ENCODE measurements around the gene ESPNL.

ESPNL gene

GRCh38 chr2:238116298-238117198 is 16.4 kb downstream of the ESPNL start:
- DNase-seq, result no peak

DNA sequence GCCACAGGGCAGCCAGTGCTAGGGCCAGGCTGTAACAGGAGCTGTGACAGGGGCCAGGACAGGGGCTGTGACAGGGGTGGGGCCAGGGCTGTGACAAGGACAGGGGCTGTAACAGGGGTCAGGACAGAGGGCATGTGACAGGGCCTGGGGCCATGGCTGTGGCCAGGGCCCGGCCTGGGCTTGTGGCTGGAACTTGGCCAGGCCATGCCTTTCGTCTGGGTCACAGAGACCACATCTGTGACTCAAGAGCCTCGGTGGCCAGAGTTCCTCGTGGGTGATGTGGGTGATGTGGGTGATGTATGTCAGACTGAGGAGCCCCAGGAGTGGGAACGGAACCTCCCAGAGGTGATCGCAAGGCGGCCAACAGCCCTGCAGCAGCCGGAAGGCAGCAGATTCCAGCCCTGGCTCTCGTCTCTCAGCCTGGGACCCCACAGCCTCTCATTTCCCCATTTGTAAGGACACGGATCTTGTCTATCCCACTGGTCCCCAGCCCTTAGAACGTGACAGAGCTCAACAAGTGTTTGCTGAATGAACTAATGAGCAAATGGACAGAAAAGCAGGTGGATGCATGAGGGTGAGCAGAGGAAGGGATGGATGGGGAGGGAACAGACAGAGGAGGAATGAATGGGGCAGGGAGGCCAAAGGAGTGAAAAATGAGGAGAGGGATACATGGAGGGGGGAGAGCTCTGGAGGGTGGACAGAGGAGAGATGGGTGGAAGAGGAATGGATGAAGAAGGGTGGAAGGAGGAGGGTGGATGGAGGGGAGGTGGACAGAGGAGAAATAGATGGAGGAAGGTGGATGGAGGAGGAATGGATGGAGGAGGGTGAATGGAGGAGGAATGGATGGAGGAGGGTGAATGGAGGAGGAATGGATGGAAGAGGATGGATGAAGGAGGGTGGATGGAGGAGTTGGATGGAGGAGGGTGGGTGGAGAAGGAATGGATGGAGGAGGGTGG is 17.3 kb downstream of the ESPNL start:
- no peak for DNase-seq

DNA sequence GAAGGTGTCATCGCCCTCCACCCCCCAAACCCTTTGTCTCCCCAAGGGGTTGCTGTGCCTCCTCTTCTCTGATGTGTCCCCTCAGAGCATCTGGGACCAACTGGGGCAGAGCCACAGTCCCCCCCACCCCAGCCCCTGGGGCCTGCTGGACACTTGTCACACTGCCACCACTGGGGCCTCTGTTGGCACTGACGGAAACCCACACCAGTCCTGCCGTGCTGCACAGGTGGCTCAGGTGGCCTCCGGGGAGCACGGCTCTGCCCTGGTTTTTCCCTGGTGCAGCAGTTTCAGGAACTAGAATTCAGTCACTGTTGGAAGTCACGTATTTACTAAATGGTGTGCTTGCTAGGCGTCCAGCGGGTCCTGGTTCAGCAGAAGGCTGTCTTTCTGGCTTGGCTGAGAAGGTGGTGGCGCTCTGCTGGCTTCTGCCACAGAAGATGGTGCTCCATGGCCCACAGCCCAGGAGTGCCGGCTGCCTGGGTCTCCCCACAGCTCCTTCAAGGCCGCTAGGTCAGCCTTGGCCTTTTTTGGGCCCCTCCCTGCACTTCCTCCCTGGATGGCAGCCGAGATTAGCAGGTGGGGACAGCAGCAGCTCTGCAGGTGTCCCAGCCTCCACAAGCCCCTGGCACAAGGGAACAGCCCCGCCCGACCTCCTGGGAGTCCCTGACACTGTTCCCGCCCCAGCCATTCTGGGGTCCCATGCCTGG is 19.8 kb downstream of the ESPNL start:
- no peak for DNase-seq

DNA sequence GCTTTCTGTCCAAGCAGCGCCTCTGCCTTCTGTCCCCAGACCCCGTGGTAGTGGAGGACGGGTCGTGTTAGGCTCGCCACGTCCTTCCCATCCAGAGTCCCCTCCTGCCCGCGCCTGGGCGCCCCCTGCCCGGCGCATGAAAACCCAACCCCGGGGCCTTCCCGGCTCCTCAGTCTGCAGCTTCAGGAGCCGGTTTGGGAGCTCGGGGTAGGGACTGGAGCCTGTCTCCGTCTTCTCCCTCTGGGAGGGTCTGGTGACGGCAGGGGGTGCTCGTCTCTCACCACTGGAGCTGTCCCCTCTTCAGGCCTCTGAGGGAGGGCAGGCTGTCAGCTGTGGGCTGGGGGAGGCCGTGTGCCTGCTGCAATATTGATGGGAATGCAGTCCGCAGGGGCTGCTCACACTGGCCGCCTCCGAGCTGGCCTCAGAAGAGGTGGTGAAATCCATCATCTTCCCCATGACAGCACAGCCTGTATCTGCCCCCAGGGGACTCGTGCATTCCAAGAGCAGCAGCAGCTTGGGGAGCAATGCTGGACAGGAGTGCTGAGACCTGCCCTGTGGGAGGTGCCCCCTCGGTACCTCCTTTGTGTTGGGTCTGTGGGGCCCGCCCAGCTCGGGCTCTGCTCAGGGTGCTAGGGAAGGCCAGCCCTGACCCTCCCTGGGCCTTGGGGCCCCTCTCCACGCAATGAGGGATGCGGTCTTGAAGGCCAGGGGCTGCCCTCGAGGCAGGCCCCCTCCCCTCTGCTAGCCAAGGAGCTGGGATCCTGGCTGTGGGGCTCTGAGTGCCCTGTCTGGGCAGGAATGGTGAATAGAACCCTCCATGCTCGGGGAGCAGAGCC is 20.5 kb downstream of the ESPNL start:
- DNase-seq, result no peak

DNA sequence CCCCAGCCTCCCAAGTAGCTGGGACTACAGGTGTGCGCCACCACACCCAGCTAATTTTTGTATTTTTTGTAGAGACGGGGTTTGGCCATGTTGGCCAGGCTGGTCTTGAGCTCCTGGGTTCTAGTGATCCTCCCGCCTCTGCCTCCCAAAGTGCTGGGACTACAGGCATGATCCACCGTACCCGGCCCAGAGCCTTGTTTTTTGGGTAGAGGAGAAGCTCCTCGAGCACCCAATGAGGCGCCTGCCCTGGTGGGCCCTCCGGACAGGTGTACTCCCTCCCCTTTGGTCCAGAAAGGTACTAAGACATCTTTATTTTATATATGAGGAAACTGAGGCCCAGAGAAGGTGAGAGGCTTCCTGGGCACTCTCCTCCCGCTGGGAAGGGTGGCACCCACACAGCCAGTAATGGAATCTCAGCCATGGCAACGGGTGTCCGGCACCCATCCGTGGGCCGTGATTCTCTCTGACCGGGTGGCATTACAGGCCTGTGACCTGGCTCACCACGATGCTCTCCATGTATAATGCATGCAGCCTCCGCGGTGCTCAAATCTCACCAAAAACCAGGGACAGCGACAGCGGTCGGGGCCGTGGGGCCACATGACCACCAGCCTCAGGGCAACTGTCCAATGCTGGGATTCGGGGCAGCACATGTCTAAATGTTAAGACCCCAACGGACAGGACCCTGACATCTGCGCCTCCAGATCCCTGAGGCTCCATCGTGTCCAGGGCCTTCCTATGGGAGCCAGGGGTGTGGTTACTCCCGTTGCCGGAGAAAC is 21.6 kb downstream of the ESPNL start:
- DNase-seq, result no peak

DNA sequence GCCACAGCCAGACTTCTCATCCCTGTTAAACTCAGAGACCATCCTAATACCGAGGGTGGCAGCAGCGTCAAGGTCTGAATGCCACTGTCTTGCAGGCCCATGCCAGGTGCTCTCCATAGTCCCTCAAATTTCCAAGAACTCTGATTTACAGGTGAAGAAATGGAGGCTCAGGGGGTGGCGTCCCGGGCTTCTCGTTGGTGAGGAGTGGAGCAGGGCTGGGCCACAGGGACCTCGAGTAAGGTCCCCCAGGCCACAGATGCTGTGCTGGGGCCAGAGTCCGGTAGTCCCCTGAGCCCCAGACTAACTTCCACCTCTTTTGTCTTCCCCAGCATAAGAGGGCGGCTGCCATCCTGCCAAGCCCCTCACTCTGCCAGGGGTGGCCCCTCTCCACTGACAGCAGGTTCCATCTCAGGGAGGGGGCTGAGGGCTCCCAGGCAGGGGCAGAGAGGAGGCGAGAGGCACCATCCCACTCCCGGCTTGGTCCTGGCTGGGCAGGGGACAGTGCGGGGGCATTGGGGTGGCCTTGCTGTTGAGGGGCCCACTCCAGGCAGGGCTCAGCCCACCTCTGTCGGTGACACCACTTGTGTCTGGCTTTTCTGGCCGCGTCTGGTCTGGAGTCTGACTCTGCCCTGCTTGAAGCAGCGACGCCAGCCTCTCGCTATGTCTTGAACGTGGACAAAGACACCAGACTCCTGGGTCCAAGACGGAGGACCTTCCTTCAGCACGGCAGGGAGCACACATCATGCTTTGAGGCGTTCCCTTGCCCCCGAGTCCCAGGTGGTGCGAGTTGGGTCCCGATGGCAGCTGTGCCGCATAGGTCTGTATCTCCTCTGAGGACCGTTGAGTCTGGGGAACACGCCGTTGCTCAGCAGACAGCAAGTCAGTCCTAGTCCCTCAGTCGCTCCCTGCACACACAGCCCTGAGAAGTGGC is 22.4 kb downstream of the ESPNL start:
- no peak for DNase-seq

GRCh38 chr2:238123218-238123971 is 23.3 kb downstream of the ESPNL start:
- no peak for DNase-seq

- DNase-seq, result no peak
Measured at GRCh38 chr2:238123991-238124470, 23.9 kb downstream of the ESPNL start.

- DNase-seq, result no peak
Measured at GRCh38 chr2:238124488-238125126, 24.5 kb downstream of the ESPNL start.

DNA sequence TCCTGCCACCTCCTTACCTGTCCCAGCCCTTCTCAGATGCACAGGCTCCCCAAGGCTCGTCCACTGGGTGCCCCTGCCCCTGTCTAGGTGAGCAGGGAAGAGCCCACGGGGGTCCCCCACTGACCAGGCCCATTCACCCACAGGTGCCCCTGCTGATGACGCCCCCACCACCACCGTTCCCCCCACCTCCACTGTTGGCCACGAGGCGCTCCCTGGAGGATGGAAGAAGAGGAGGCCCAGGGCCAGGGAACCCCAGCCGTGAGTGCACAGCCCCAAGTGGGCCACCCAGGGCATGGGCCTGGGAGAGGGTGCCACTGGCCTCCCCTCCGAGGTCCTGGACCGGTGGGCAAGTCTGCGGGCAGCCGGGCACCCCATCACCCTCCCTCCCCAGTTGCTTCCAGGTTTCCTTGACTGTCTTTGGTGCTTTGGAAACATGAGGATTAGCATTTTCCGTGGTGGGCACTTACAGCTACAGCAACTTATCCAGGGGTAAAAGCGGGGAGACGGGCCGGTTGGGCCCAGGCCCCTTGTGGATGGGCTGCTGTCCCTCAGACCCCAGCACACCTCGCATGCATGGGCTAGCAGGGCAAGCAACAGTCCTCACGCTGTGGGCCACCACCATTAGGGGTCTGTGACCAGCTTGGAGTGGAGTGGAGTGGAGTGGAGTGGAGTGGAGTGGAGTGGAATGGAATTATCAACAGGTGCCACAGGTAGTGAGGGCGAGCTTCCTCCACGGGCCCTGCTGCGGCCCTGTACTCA is 25.2 kb downstream of the ESPNL start:
- DNase-seq, result no peak

DNA sequence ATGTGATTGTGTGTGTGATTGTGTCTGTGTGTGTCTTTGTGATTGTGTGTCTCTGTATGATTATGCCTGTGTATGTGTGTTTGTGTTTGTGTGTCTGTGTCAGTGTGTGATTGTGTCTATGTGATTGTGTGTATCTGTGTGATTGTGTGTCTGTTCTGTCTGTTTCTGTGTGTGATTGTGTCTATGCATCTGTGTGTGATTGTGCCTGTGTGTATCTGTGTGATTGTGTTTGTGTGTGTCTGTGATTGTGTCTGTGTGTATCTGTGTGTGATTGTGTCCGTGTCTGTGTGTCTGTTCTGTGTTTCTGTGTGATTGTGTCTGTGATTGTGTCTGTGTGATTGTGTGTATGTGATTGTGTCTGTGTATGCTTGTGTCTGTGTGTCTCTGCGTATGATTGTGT is 26.2 kb downstream of the ESPNL start:
- no peak for DNase-seq

- no peak for DNase-seq
Measured at GRCh38 chr2:238126775-238127164, 26.6 kb downstream of the ESPNL start.

- DNase-seq, result no peak
Measured at GRCh38 chr2:238127165-238128060, 27.3 kb downstream of the ESPNL start.

- no peak for DNase-seq
Measured at GRCh38 chr2:238128061-238128440, 27.9 kb downstream of the ESPNL start.

GRCh38 chr2:238128534-238129001 is 28.4 kb downstream of the ESPNL start:
- DNase-seq, result no peak

GRCh38 chr2:238129166-238130010 is 29.2 kb downstream of the ESPNL start:
- DNase-seq, result no peak
